WTC11 (cell line): ENCODE results near the gene SNX2. TPM values are rescaled to one million over a fixed set of nuclear protein-coding genes. Genes with fewer than 3 reads are reported as not detected.

Experiments used
- ATAC-seq: fragments of 200-7000 bp; cut with Tn5 transposase; 2 replicates; pipeline ENCODE4 v1.10.0; 2021; ENCODE audit warnings: mild to moderate bottlenecking, moderate library complexity
- Bru-seq: library from RNA; stranded (reverse); fragments of 400-500 nt; gene quantifications from one replicate; lab custom pipeline; 2021; lab: Mats Ljungman, UMichigan
- CTCF ChIA-PET: fragments of 300-600 bp; sonication (Branson Sonifier 250); formaldehyde crosslinking; loops from one replicate; lab custom pipeline; 2021; ENCODE audit warnings: antibody characterized with exemption; lab: Charles Lee
- POLR2A ChIA-PET: fragments of 350-600 bp; sonication (Branson Sonifier 250); formaldehyde crosslinking; loops from one replicate; lab custom pipeline; 2021; ENCODE audit warnings: antibody characterized with exemption; lab: Charles Lee
- DNase-seq: peaks from one replicate; pipeline ENCODE4 v3.0.0; 2021; ENCODE audit warnings: low spot score
- H3K27ac Mint-ChIP-seq: 2 replicates; pipeline ENCODE4 v1.8.0; 2021; ENCODE audit warnings: mixed read lengths
- H3K27me3 Mint-ChIP-seq: 2 replicates; pipeline ENCODE4 v1.8.0; 2021; ENCODE audit warnings: low read depth, mild to moderate bottlenecking, moderate library complexity, mixed read lengths
- H3K36me3 Mint-ChIP-seq: 2 replicates; pipeline ENCODE4 v1.8.0; 2021; ENCODE audit warnings: mixed read lengths
- H3K4me1 Mint-ChIP-seq: 2 replicates; pipeline ENCODE4 v1.8.0; 2022; ENCODE audit warnings: mixed read lengths
- H3K4me3 Mint-ChIP-seq: 2 replicates; pipeline ENCODE4 v1.8.0; 2021; ENCODE audit warnings: mild to moderate bottlenecking, moderate library complexity, mixed read lengths
- H3K9me3 Mint-ChIP-seq: 2 replicates; pipeline ENCODE4 v1.8.0; 2021; ENCODE audit warnings: mixed read lengths
- ESRRA ChIP-seq: sonication (generic); formaldehyde crosslinking; IDR thresholded peaks from 2 replicates; pipeline ENCODE4 v1.8.1; 2022; ENCODE audit warnings: mild to moderate bottlenecking, missing genetic modification reagents, borderline replicate concordance
- FOXJ3 ChIP-seq: sonication (generic); formaldehyde crosslinking; IDR thresholded peaks from 2 replicates; pipeline ENCODE4 v1.9.0; 2021; ENCODE audit warnings: missing genetic modification reagents, mild to moderate bottlenecking, borderline replicate concordance
- FOXK1 ChIP-seq: sonication (generic); formaldehyde crosslinking; IDR thresholded peaks from 2 replicates; pipeline ENCODE4 v1.8.0; 2022; ENCODE audit warnings: mild to moderate bottlenecking, moderate library complexity, missing genetic modification reagents
- GABPB1 ChIP-seq: sonication (generic); formaldehyde crosslinking; IDR thresholded peaks from 2 replicates; pipeline ENCODE4 v1.8.1; 2023; ENCODE audit warnings: mild to moderate bottlenecking, missing genetic modification reagents
- GRHL2 ChIP-seq: fragments of 250-450 bp; sonication (Bioruptor Pico); IDR thresholded peaks from 2 replicates; pipeline ENCODE4 v1.8.0; 2022; ENCODE audit warnings: mild to moderate bottlenecking, moderate library complexity; ENCODE audit not compliant: insufficient replicate concordance, severe bottlenecking
- IRF2 ChIP-seq: sonication (generic); formaldehyde crosslinking; IDR thresholded peaks from 2 replicates; pipeline ENCODE4 v1.8.0; 2022; ENCODE audit warnings: low read depth, missing genetic modification reagents, borderline replicate concordance
- JAZF1 ChIP-seq: fragments of 250-450 bp; sonication (Bioruptor Pico); IDR thresholded peaks from 2 replicates; pipeline ENCODE4 v1.9.0; 2021; ENCODE audit warnings: moderate library complexity, mild to moderate bottlenecking, inconsistent platforms
- RELA ChIP-seq: sonication (generic); formaldehyde crosslinking; IDR thresholded peaks from 2 replicates; pipeline ENCODE4 v1.8.1; 2022; ENCODE audit warnings: missing genetic modification reagents, mild to moderate bottlenecking, borderline replicate concordance
- TCF7 ChIP-seq: sonication (generic); formaldehyde crosslinking; IDR thresholded peaks from 2 replicates; pipeline ENCODE4 v1.8.0; 2022; ENCODE audit warnings: mild to moderate bottlenecking, low read depth, missing genetic modification reagents, moderate library complexity
- ZNF232 ChIP-seq: sonication (generic); formaldehyde crosslinking; IDR thresholded peaks from 2 replicates; pipeline ENCODE4 v1.8.0; 2022; ENCODE audit warnings: mild to moderate bottlenecking, missing genetic modification reagents
- ZNF396 ChIP-seq: fragments of 250-450 bp; sonication (Bioruptor Pico); IDR thresholded peaks from 2 replicates; pipeline ENCODE4 v1.8.0; 2021; ENCODE audit warnings: mild to moderate bottlenecking, moderate library complexity, borderline replicate concordance
- long read RNA-seq, 3 experiments: library from RNA in 1 of 3; library from capped mRNA in 1 of 3; library from polyadenylated mRNA in 1 of 3; unstranded in 2 of 3; stranded (forward) in 1 of 3; transcript quantifications; one replicate each; pipeline ENCODE4 v2.0.0, GENCODE V29; 2021
- total RNA-seq: library from RNA; stranded (reverse); gene quantifications from 3 replicates; pipeline ENCODE4 v1.2.3, GENCODE V29; 2021
- TF ChIP-seq, protein P1 (sequence below): sonication (generic); formaldehyde crosslinking; conservative IDR thresholded peaks from 2 replicates; pipeline ENCODE4 v1.8.1; 2022; ENCODE audit warnings: mild to moderate bottlenecking, missing genetic modification reagents
- TF ChIP-seq, protein P2 (sequence below): sonication (generic); formaldehyde crosslinking; IDR thresholded peaks from 2 replicates; pipeline ENCODE4 v1.8.0; 2023; ENCODE audit warnings: missing genetic modification reagents
- TF ChIP-seq, protein P3 (sequence below): sonication (generic); formaldehyde crosslinking; IDR thresholded peaks from 2 replicates; pipeline ENCODE4 v1.8.1; 2022; ENCODE audit warnings: mild to moderate bottlenecking, moderate library complexity, missing genetic modification reagents
- TF ChIP-seq, protein P4 (sequence below): sonication (generic); formaldehyde crosslinking; IDR thresholded peaks from 2 replicates; pipeline ENCODE4 v1.8.0; 2022; ENCODE audit warnings: mild to moderate bottlenecking, missing genetic modification reagents
- TF ChIP-seq, protein P5 (sequence below): fragments of 250-450 bp; sonication (Bioruptor Pico); IDR thresholded peaks from 2 replicates; pipeline ENCODE4 v1.8.0; 2021; ENCODE audit warnings: mild to moderate bottlenecking
- TF ChIP-seq, protein P6 (sequence below): fragments of 250-450 bp; sonication (Bioruptor Pico); conservative IDR thresholded peaks from 2 replicates; pipeline ENCODE4 v1.9.0; 2021; ENCODE audit warnings: mild to moderate bottlenecking
- TF ChIP-seq, protein P7 (sequence below): sonication (generic); formaldehyde crosslinking; IDR thresholded peaks from 2 replicates; pipeline ENCODE4 v1.8.0; 2022; ENCODE audit warnings: mild to moderate bottlenecking, missing genetic modification reagents
- TF ChIP-seq, protein P8 (sequence below): fragments of 250-450 bp; sonication (Bioruptor Pico); IDR thresholded peaks from 2 replicates; pipeline ENCODE4 v1.9.0; 2021; ENCODE audit warnings: mild to moderate bottlenecking
- TF ChIP-seq, protein P9 (sequence below): sonication (generic); formaldehyde crosslinking; IDR thresholded peaks from 2 replicates; pipeline ENCODE4 v1.8.1; 2023; ENCODE audit warnings: mild to moderate bottlenecking, missing genetic modification reagents, moderate library complexity

Gene SNX2, protein sequence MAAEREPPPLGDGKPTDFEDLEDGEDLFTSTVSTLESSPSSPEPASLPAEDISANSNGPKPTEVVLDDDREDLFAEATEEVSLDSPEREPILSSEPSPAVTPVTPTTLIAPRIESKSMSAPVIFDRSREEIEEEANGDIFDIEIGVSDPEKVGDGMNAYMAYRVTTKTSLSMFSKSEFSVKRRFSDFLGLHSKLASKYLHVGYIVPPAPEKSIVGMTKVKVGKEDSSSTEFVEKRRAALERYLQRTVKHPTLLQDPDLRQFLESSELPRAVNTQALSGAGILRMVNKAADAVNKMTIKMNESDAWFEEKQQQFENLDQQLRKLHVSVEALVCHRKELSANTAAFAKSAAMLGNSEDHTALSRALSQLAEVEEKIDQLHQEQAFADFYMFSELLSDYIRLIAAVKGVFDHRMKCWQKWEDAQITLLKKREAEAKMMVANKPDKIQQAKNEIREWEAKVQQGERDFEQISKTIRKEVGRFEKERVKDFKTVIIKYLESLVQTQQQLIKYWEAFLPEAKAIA
- total RNA-seq (63.7 to 68.9 TPM (median 66.6 TPM) in 3 replicates), Bru-seq, nascent RNA (percentile 86 among the genes with signal in this experiment)
- long read RNA-seq, experiment 1, transcript SNX2-201 (15 exons, 2,128 nt), result major isoform, 434 of 467 reads
- long read RNA-seq, experiment 1, partial matches to known transcripts, result 11 of 467 reads
- long read RNA-seq, experiment 1, other reads (novel, unspliced or antisense), result 19 of 467 reads
- long read RNA-seq, experiment 2, partial matches to known transcripts, result 26 of 120 reads
- long read RNA-seq, experiment 2, other reads (novel, unspliced or antisense), result 94 of 120 reads
- long read RNA-seq, experiment 3, transcript SNX2-213 (15 exons, 2,119 nt), result minor isoform, 6 of 290 reads
- long read RNA-seq, experiment 3, transcript SNX2-201 (15 exons, 2,128 nt), result major isoform, 251 of 290 reads
- long read RNA-seq, experiment 3, partial matches to known transcripts, result 10 of 290 reads
- long read RNA-seq, experiment 3, other reads (novel, unspliced or antisense), result 23 of 290 reads

DNA sequence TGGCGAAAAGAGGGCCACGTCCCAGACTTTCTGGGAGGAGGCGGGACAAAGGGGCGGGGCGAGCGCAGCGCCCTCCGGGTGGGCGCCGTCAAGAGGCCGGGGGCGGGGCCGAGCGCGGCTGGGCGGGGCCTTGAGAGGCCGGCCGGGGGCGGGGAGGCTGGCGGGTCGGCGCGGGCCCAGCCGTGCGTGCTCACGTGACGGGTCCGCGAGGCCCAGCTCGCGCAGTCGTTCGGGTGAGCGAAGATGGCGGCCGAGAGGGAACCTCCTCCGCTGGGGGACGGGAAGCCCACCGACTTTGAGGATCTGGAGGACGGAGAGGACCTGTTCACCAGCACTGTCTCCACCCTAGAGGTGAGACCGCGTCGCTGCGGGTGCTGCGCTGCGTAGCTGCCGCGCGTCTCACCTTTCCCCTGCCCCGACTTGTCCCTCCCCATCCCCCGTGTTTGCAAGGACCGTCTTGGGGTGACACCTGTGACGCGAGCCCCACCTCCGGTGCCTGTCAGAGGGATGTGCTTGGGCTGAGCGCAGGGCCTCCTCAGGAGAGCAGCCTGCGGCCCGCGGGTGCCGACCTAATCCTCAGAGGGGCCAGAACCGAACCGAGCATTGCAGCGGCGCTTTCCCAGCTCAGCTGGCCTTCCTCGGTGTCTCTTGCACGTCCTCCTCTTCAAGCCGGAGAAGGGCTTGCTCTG lies at the start of gene SNX2:
Gene SNX2 (plus strand): TSS at position 220 of the 689 bp plus-strand sequence. CDS start 24 bp downstream, at position 244.
- peak within 1 kb of the TSS; percentile 97 for H3K4me3 Mint-ChIP-seq
- H3K27ac Mint-ChIP-seq, result peak within 1 kb of the TSS; percentile 87
- DNase-seq (peak; percentile 92), ATAC-seq (peak; percentile 93)
- H3K27me3 Mint-ChIP-seq, result peaks cover 7% of the 10 kb centered on the region
- ChIA-PET POLR2A (interaction anchor here (1.1 to 1.8 kb wide), 2 partner anchors 70 to 72 kb away, joined by 5 to 7 read pairs; partner anchors contain the start of gene SNX24), CTCF (interaction anchor here (1.7 kb wide), 1 partner anchor 70 kb away, joined by 7 read pairs; no protein-coding TSS in a partner anchor)
- peaks cover 18% of the 10 kb centered on the region for H3K4me1 Mint-ChIP-seq
- no peaks in the 10 kb centered on the region for H3K36me3 Mint-ChIP-seq
- H3K9me3 Mint-ChIP-seq, result no peaks in the 10 kb centered on the region
- TF ChIP-seq, protein P1, sequence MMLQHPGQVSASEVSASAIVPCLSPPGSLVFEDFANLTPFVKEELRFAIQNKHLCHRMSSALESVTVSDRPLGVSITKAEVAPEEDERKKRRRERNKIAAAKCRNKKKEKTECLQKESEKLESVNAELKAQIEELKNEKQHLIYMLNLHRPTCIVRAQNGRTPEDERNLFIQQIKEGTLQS (CRISPR knock-in tag), result no peak
- TF ChIP-seq RELA (CRISPR knock-in tag), result no peak; the same call in 1 of the 2 replicates
- no peak for TF ChIP-seq ZNF232 (CRISPR knock-in tag)
- no peak for TF ChIP-seq TCF7
- no peak for TF ChIP-seq JAZF1 (CRISPR knock-in tag)
- TF ChIP-seq, protein P2, sequence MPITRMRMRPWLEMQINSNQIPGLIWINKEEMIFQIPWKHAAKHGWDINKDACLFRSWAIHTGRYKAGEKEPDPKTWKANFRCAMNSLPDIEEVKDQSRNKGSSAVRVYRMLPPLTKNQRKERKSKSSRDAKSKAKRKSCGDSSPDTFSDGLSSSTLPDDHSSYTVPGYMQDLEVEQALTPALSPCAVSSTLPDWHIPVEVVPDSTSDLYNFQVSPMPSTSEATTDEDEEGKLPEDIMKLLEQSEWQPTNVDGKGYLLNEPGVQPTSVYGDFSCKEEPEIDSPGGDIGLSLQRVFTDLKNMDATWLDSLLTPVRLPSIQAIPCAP (CRISPR knock-in tag), result no peak
- TF ChIP-seq IRF2 (CRISPR knock-in tag), result no peak
- TF ChIP-seq, protein P3, sequence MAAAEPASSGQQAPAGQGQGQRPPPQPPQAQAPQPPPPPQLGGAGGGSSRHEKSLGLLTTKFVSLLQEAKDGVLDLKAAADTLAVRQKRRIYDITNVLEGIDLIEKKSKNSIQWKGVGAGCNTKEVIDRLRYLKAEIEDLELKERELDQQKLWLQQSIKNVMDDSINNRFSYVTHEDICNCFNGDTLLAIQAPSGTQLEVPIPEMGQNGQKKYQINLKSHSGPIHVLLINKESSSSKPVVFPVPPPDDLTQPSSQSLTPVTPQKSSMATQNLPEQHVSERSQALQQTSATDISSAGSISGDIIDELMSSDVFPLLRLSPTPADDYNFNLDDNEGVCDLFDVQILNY, result peak; percentile 36; the same call in 1 of the 2 replicates
- TF ChIP-seq GRHL2 (CRISPR knock-in tag), result no peak
- no peak for TF ChIP-seq ESRRA (CRISPR knock-in tag)
- TF ChIP-seq, protein P4, sequence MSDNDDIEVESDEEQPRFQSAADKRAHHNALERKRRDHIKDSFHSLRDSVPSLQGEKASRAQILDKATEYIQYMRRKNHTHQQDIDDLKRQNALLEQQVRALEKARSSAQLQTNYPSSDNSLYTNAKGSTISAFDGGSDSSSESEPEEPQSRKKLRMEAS (CRISPR knock-in tag), result no peak
- no peak for TF ChIP-seq ZNF396 (CRISPR knock-in tag)
- TF ChIP-seq FOXK1 (CRISPR knock-in tag), result no peak; the same call in none of the 2 replicates
- TF ChIP-seq, protein P5, sequence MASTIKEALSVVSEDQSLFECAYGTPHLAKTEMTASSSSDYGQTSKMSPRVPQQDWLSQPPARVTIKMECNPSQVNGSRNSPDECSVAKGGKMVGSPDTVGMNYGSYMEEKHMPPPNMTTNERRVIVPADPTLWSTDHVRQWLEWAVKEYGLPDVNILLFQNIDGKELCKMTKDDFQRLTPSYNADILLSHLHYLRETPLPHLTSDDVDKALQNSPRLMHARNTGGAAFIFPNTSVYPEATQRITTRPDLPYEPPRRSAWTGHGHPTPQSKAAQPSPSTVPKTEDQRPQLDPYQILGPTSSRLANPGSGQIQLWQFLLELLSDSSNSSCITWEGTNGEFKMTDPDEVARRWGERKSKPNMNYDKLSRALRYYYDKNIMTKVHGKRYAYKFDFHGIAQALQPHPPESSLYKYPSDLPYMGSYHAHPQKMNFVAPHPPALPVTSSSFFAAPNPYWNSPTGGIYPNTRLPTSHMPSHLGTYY (CRISPR knock-in tag), result no peak
- 0 out of 2 replicates have a peak, but pooled peaks have one; percentile 18 for TF ChIP-seq GABPB1 (CRISPR knock-in tag)
- TF ChIP-seq, protein P6, sequence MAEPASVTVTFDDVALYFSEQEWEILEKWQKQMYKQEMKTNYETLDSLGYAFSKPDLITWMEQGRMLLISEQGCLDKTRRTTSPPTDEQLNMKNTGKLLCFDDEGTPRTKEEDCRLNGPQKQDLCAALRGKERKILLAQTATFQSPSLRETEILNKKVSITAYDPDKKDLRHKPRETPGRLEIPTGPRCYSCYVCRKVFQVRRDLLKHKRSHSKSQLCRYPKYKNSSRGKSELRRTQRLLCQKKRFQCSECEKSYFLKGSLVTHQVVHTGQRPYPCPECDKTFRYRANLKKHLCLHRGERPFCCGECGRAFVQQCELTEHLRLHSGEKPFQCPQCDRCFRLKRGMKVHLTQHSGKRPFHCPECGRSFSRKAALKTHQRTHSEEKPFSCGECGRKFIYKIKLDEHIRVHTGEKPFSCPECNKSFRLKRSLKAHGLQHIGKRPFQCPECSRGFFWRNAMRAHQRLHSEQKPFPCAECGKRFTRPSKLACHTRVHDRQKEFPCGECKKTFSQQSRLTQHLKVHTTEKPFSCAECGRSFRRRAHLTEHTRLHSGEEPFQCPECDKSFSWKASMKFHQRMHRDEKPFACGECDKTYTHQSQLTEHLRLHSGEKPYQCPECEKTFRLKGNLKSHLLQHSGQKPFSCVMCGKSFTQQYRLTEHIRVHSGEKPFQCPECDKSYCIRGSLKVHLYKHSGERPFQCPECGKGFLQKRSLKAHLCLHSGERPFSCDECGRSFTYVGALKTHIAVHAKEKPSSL (CRISPR knock-in tag), result no peak
- TF ChIP-seq FOXJ3 (CRISPR knock-in tag), result no peak
- TF ChIP-seq, protein P7, sequence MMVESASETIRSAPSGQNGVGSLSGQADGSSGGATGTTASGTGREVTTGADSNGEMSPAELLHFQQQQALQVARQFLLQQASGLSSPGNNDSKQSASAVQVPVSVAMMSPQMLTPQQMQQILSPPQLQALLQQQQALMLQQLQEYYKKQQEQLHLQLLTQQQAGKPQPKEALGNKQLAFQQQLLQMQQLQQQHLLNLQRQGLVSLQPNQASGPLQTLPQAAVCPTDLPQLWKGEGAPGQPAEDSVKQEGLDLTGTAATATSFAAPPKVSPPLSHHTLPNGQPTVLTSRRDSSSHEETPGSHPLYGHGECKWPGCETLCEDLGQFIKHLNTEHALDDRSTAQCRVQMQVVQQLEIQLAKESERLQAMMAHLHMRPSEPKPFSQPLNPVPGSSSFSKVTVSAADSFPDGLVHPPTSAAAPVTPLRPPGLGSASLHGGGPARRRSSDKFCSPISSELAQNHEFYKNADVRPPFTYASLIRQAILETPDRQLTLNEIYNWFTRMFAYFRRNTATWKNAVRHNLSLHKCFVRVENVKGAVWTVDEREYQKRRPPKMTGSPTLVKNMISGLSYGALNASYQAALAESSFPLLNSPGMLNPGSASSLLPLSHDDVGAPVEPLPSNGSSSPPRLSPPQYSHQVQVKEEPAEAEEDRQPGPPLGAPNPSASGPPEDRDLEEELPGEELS, result no peak; the same call in 1 of the 2 replicates
- TF ChIP-seq, protein P8, sequence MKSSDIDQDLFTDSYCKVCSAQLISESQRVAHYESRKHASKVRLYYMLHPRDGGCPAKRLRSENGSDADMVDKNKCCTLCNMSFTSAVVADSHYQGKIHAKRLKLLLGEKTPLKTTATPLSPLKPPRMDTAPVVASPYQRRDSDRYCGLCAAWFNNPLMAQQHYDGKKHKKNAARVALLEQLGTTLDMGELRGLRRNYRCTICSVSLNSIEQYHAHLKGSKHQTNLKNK (CRISPR knock-in tag), result no peak
- TF ChIP-seq, protein P9, sequence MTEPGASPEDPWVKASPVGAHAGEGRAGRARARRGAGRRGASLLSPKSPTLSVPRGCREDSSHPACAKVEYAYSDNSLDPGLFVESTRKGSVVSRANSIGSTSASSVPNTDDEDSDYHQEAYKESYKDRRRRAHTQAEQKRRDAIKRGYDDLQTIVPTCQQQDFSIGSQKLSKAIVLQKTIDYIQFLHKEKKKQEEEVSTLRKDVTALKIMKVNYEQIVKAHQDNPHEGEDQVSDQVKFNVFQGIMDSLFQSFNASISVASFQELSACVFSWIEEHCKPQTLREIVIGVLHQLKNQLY (CRISPR knock-in tag), result no peak
